ENCODE data around the gene ANKLE2.
A peak's percentile ranks its signal among the peaks of the same experiment; 100 is the strongest.
"Not testable (repeated sequence)": the region's sequence is repeated elsewhere in the genome, so short reads cannot be mapped to it uniquely, and the experiment has no call there.

The ANKLE2 gene

GRCh38 chr12:132776816-132777568, 15.4 kb upstream of the ANKLE2 start:
- no peak for DNase-seq

- not testable (repeated sequence) for DNase-seq
Measured at GRCh38 chr12:132776230-132776625, 14.6 kb upstream of the ANKLE2 start.

- no peak for DNase-seq
Measured at GRCh38 chr12:132775502-132776229, 14.0 kb upstream of the ANKLE2 start.

- DNase-seq: no peak
Measured at GRCh38 chr12:132774646-132775275, 13.1 kb upstream of the ANKLE2 start.

GRCh38 chr12:132774159-132774558, 12.5 kb upstream of the ANKLE2 start:
- DNase-seq: no peak

GRCh38 chr12:132773077-132773955, 11.7 kb upstream of the ANKLE2 start:
- DNase-seq: no peak

- DNase-seq: no peak
Measured at GRCh38 chr12:132772606-132773005, 11.0 kb upstream of the ANKLE2 start.

- DNase-seq: peak; percentile 55
Measured at GRCh38 chr12:132771126-132771838, 9.7 kb upstream of the ANKLE2 start.

DNA sequence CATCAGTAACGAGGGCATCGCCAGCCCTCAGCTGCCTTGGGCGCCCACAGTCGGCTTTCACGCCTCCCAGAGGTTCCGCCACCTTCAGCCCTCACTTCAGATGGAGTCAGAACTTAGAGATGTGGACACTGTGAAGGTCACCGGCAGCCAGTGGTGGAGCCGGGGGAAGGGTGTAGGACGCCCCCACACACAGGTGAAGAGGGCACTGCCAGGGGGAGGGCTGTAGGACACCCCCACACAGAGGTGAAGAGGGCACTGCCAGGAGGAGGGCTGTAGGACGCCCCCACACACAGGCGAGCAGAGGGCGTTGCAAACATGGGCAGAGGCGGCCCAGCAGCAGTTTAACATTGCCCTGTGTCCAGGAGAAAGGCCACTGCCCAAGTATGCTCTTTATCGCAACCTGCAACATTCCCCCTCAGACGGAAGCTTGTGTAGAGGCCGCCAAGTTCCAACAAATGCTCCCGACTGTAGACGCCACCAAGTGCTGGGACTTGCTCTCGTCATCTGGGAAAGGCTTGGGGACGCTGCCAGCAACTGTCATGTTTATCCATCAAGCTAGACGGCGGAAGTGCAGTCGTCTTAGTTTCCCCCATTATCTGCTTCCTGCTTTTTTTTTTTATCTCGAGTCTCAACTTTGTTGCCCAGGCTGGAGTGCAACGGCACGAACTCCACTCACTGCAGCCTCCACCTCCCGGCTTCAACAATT, 4.9 kb upstream of the ANKLE2 start:
- no peak for DNase-seq

GRCh38 chr12:132765361-132765760, 3.7 kb upstream of the ANKLE2 start:
- no peak for DNase-seq

- DNase-seq: no peak
Measured at GRCh38 chr12:132764231-132764630, 2.6 kb upstream of the ANKLE2 start.

DNA sequence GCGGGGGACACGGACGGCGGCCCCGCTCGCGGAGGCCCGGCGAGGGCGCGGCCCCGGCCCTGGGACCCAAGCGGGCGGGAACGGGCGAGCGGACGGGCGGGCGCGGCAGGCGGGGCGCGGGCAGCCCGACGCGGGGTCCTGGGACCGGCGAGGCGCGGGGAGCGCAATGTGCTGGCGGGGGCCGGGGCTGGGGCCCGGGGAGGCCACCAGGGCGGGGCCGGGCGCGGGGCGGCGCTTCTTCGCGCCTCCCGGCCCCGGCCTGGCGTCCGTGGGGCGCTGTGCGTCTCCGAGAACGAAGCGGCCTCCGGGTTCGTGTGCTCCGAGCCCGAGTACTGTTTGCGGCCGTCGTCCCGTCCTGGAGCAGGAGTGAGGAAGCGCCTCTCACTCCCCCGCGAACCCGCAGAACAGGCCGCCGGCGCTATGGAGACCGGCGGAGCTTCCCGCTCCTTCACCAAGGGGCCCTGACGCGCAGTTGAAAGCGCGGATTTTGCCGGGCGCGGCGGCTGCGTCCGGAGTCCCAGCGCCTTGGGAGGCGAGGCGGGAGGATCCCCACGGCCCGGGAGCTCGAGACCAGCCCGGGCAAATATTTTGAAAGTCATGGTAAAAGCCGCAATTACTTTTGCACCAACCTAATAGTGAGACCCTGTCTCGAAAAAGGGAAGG, 420 bp upstream of the ANKLE2 start:
- DNase-seq: peak; percentile 83

DNA sequence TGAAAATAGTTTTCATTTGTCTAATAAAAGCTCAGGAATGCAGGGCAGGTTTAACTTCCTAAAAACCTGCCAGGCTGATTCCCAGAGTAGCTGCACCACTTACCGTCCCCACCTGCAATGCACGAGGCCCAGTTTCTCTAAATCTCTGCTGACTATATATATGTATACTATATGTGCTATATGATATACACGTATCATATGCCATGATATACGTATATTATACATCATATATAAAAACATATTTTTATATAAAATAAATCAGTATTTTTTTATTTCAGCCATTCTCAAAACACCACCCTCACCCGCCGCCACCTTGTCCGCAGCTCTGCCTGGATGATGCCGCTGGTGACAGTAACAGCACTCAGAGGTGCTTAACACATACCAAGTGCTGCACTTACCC, 2.3 kb downstream of the ANKLE2 start:
- no peak for DNase-seq

DNA sequence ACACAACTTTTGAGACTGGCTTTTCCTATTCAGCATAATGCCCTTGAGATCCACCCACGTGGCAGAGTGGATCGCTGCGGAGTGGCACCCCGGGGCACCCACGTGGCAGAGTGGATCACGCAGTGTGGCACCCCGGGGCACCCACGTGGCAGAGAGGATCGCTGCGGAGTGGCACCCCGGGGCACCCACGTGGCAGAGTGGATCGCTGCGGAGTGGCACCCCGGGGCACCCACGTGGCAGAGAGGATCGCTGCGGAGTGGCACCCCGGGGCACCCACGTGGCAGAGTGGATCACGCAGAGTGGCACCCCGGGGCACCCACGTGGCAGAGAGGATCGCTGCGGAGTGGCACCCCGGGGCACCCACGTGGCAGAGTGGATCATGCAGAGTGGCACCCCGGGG, 2.8 kb downstream of the ANKLE2 start:
- DNase-seq: not testable (repeated sequence)

GRCh38 chr12:132754160-132754932, 7.3 kb downstream of the ANKLE2 start:
- no peak for DNase-seq

DNA sequence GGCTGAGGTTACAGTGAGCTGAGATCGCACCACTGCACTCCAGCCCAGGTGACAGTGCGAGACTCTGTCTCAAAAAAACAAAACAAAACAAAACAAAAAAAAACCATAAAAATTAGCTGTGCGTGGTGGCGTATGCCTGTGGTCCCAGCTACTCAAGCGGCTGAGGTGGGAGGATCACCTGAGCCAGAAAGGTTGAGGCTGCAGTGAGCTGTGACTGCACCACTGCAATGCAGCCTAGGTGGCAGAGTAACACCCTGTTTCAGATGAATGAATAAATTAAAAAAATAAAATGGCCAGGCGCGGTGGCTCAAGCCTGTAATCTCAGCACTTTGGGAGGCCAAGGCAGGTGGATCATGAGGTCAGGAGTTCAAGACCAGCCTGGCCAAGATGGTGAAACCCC, 8.0 kb downstream of the ANKLE2 start:
- DNase-seq: not testable (repeated sequence)

DNA sequence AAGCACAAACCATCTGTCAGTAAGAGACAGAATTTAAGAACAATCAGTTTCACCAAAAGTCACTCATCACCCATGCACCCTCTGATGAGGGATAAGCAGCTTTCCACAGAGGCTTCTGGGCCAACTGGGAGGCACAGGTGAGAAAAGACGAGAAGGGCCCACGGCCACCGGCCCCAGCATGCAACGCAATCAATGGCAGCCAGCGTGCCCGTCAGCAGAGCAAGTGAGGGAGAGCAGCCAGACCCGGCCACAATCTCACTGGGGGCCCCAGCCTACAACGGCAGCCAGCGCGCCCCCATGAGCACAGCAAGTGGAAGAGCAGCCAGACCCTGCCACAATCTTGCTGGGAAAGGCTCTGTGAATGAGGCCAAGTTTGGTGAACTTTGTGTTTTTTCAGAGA, 13.3 kb downstream of the ANKLE2 start:
- no peak for DNase-seq

- DNase-seq: no peak
Measured at GRCh38 chr12:132747896-132748295, 13.7 kb downstream of the ANKLE2 start.

GRCh38 chr12:132747395-132747794, 14.2 kb downstream of the ANKLE2 start:
- no peak for DNase-seq

- DNase-seq: no peak
Measured at GRCh38 chr12:132746613-132747012, 15.0 kb downstream of the ANKLE2 start.

Measured in activated CD4-positive, alpha-beta T cell treated with anti-CD3 and anti-CD28 coated beads, Interleukin-2, amount 50 U/mL, for 1 hour (primary cell).